PC-9 (cell line): Measurements from ENCODE around the gene SGCD.

Source experiments
- CTCF ChIP-seq: fragments of 200-600 bp; sonication (generic); conservative IDR thresholded peaks from 2 replicates; pipeline ENCODE4 v1.6.1; 2017; ENCODE audit warnings: mixed run types, antibody characterized with exemption, mild to moderate bottlenecking, moderate library complexity
- EZH2 ChIP-seq: fragments of 200-600 bp; sonication (generic); IDR thresholded peaks from 2 replicates; pipeline ENCODE4 v1.8.0; 2017; ENCODE audit warnings: antibody characterized with exemption, low read depth

- TF ChIP-seq EZH2 (no peak), CTCF (no peak)
Observed at GRCh38 chr5:156755421-156756087, 428.6 kb downstream of the SGCD start.
